GM19397 (cell line): ENCODE measurements around the gene IRF5.
"Not testable (repeated sequence)": the region's sequence is repeated elsewhere in the genome, so short reads cannot be mapped to it uniquely, and the experiment has no call there.

Source experiments
- ATAC-seq: cut with Tn5 transposase; IDR thresholded peaks from one replicate; pipeline ENCODE4 v1.9.1; 2021; ENCODE audit warnings: mild to moderate bottlenecking, moderate library complexity; ENCODE audit not compliant: unreplicated experiment

Gene IRF5

GRCh38 chr7:128906001-128906765 is 31.5 kb upstream of the IRF5 start:
- no peak for ATAC-seq

- ATAC-seq, result no peak
Measured at GRCh38 chr7:128906766-128907559, 30.8 kb upstream of the IRF5 start.

GRCh38 chr7:128908750-128909624 is 28.7 kb upstream of the IRF5 start:
- no peak for ATAC-seq

- ATAC-seq, result no peak
Measured at GRCh38 chr7:128909625-128910568, 27.8 kb upstream of the IRF5 start.

GRCh38 chr7:128910569-128910945 is 27.2 kb upstream of the IRF5 start, which contains the start of gene KCP:
Gene KCP, minus strand, starts transcription at chr7:128910709. Its CDS starts 33 bp downstream, at chr7:128910676.
- ATAC-seq, result no peak

- ATAC-seq, result no peak
Measured at GRCh38 chr7:128911423-128912031, 26.2 kb upstream of the IRF5 start.

GRCh38 chr7:128912281-128912680 is 25.4 kb upstream of the IRF5 start:
- no peak for ATAC-seq

GRCh38 chr7:128912709-128913495 is 24.8 kb upstream of the IRF5 start:
- ATAC-seq, result not testable (repeated sequence)

GRCh38 chr7:128913870-128914565 is 23.7 kb upstream of the IRF5 start:
- ATAC-seq, result no peak

GRCh38 chr7:128914566-128915151 is 23.1 kb upstream of the IRF5 start:
- no peak for ATAC-seq

GRCh38 chr7:128915271-128915819 is 22.4 kb upstream of the IRF5 start:
- no peak for ATAC-seq

- no peak for ATAC-seq
Measured at GRCh38 chr7:128915841-128916642, 21.7 kb upstream of the IRF5 start.

- ATAC-seq, result no peak
Measured at GRCh38 chr7:128916643-128916915, 21.1 kb upstream of the IRF5 start.

- ATAC-seq, result no peak
Measured at GRCh38 chr7:128917122-128917521, 20.6 kb upstream of the IRF5 start.

- ATAC-seq, result no peak
Measured at GRCh38 chr7:128918016-128918665, 19.6 kb upstream of the IRF5 start.

- ATAC-seq, result no peak
Measured at GRCh38 chr7:128919241-128919640, 18.5 kb upstream of the IRF5 start.
